ENCODE results near the gene GPR137B. TPM values are rescaled to one million over a fixed set of nuclear protein-coding genes. Genes with fewer than 3 reads are reported as not detected.
A peak's percentile ranks its signal among the peaks of the same experiment; 100 is the strongest.
"Not testable (repeated sequence)": the region's sequence is repeated elsewhere in the genome, so short reads cannot be mapped to it uniquely, and the experiment has no call there.

GPR137B gene
- total RNA-seq = 4.5 TPM

- DNase-seq (ENCODE audit: low spot score) (peak; percentile 57), ATAC-seq (peak; percentile 73)
Observed at GRCh38 chr1:236142253-236143103, at the start of gene GPR137B. Gene GPR137B, plus strand, starts transcription at chr1:236142539. Its CDS starts 84 bp downstream, at chr1:236142623.

GRCh38 chr1:236092899-236093298 lies 49.4 kb upstream of the GPR137B start:
- DNase-seq (ENCODE audit: low spot score) = no peak
- ATAC-seq = no peak

DNA sequence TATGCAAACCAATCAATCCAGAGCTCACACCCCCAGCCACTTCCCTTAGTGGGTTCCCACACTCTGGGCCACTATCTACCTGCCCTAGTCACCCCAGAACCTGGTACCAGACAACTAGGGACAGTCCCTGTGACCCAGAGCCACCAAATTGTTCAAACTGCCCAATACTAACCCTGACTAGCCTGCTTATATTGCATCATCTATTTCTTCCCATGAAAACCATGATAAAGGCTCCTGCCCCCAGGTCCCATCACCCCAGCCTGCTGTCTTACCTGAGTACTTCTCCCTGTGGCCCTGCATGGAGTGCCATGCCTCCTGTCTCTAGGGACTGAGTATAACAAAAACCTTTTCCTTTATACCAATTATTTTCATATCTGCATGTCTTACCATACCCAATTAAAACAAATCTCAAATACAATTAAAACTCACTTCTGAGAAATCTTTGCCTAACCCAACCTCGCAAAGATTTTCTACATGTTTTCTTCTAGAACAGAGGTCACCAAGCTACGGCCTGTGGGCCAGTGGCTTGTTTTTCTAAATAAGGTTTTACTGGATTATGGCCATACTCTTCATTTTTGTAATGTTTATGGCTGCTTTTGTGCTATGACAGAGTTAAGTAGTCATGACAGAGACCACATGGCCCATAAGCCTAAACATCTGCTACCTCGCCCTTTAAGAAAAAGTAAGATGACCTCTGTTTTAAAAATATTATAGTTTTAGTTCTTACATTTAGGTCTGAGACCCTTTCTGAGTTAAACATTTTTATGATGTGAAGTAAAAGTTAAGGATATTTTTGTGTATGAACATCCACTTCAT lies 46.4 kb upstream of the GPR137B start:
- no peak for DNase-seq (ENCODE audit: low spot score)
- ATAC-seq = no peak

GRCh38 chr1:236096660-236097482 lies 45.5 kb upstream of the GPR137B start:
- peak; percentile 87 for DNase-seq (ENCODE audit: low spot score)
- not testable (repeated sequence) for ATAC-seq

DNA sequence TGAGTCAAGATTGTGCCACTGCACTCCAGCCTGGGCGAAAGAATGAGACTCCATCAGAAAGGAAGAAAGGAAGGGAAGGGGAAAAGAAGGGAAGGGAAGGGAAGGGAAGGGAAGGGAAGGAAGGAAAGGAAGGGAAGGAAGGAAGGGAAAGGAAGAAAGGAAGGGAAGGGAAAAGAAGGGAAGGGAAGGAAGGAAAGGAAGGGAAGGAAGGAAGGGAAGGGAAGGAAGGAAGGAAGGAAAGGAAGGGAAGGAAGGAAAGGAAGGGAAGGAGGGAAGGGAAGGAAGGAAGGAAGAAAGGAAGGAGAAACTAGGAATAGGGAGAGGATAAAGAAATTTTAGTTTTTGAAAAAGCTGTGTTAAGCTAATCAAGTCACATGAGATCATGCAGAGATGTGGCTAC lies 44.1 kb upstream of the GPR137B start:
- no peak for DNase-seq (ENCODE audit: low spot score)
- no peak for ATAC-seq

GRCh38 chr1:236099355-236099974 lies 42.9 kb upstream of the GPR137B start:
- no peak for ATAC-seq
- DNase-seq (ENCODE audit: low spot score) = no peak

DNA sequence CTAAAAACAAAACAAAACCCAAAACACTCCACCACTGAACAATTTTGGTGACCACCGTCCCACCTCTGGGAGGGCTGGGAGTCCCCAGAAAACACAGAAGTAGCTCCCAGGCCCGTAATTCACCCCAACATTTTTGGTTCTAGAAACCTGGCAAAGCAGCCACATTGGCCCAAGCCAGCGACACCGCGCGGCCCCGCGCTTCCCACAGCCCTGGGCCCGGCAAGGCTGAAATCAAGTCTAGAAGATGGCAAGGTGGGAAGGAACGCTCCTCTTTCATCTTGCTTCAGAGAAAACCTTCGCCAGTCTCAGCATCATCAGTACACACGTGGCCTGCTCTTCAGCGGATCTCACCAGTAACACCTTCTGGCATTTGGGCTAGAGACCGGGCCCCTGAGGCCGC lies 41.5 kb upstream of the GPR137B start:
- ATAC-seq = no peak
- no peak for DNase-seq (ENCODE audit: low spot score)

- ATAC-seq = no peak
- DNase-seq (ENCODE audit: low spot score) = no peak
Observed at GRCh38 chr1:236101233-236102200, 40.8 kb upstream of the GPR137B start.

- DNase-seq (ENCODE audit: low spot score) = no peak
Observed at GRCh38 chr1:236102611-236103010, 39.7 kb upstream of the GPR137B start.

GRCh38 chr1:236103059-236103458 lies 39.3 kb upstream of the GPR137B start:
- DNase-seq (ENCODE audit: low spot score) (no peak), ATAC-seq (no peak)

More at GRCh38 chr1:236102611-236103010, 39.7 kb upstream of the GPR137B start:
- ATAC-seq = no peak

DNA sequence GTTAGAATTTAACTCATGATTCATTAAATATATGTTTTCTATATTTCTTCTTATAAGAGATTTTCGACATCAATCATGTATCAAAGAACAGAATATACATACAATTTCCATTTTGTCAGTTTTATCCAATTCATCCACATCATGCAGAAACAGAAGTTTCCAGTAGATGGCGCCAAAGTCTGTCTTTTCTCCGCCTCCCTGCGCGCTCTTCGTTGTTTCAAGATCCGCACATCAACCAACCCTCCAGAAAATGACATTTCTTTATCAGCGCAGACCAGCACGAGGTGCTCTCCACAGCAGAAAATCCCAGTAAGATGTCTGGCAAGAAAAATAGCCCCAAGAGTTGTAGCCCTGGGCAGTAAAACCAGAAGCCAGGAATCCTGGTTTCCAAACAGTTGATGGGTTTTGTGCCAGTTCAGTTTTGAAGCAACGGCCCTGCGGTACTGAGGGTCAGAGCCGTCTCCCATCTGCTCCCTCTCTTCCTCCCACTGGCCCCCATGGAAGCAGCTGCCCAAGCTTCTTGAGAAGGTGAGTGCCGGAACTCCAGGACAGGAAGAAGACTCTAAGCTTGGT lies 38.6 kb upstream of the GPR137B start:
- ATAC-seq = peak; percentile 94
- peak; percentile 54 for DNase-seq (ENCODE audit: low spot score)

GRCh38 chr1:236107121-236107907 lies 35.0 kb upstream of the GPR137B start:
- ATAC-seq = no peak
- DNase-seq (ENCODE audit: low spot score) = no peak

DNA sequence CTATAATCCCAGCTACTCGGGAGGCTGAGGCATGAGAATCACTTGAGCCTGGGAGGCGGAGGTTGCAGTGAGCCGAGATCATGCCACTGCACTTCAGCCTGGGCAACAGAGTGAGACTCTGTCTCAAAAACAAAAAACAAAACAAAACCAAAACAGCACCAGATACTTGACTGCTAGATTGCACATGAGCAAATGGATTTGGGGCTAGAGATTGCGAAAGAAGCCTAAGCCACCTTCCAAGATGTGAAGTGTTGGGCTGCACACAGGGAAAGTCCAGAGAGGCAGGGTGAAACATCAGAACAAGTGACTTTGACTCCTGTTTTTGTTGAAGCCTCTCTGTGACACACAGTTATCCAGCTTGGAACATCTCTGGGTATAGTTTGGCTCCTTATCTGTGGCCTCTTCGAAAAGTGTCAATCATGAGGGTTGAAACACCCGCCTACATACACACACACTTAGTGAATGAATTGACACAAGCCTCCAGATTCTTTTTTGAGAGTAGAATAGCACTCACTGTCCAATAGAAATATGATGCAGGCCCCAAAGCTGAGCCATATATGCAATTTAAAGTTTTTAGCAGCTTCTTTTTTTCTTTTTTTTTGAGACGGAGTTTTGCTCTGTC lies 34.2 kb upstream of the GPR137B start:
- ATAC-seq (no peak), DNase-seq (ENCODE audit: low spot score) (no peak)

GRCh38 chr1:236110137-236110536 lies 32.2 kb upstream of the GPR137B start:
- ATAC-seq (no peak), DNase-seq (ENCODE audit: low spot score) (no peak)

DNA sequence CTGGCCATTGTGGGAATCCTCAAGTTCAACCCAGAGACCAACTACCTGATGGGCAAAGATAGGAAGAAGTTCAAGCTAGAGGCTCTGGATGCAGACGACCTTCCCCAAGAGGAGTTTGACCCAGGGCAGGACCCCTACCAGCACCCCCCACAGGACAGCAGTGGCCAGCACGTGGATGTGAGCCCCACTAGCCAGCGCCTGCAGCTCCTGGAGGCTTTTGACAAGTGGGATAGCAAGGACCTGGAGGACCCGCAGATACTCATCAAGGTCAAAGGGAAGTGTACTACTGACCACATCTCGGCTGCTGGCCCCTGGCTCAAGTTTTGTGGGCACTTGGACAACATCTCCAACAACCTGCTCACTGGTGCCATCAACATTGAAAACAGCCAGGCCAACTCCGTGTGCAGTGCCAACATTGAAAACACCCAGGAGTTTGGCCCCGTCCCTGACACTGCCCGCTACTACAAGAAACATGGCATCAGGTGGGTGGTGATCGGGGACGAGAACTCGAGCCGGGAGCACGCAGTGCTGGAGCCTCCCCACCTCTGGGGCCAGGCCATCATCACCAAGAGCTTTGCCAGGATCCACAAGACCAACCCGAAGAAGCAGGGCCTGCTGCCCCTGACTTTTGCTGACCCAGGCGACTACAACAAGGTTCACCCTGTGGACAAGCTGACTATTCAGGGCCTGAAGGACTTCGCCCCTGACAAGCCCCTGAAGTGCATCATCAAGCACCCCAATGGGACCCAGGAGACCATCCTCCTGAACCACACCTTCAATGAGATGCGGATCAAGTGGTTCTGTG lies 30.6 kb upstream of the GPR137B start:
- DNase-seq (ENCODE audit: low spot score) (no peak), ATAC-seq (no peak)

DNA sequence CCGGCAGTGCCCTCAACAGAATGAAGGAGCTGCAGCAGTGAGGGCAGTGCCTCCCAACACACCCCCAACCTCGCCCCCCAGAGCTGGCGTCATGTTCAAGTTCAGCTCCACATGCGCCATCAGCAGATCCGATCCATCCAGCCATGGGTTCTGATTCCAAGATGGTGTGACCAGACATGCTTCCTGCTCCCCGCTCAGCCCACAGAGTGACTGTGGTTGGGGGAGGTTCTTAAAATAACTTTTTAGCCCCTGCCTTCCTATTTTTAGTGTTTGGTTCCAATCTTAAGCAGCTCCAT lies 30.1 kb upstream of the GPR137B start:
- no peak for DNase-seq (ENCODE audit: low spot score)
- no peak for ATAC-seq

Measured in left lobe of liver (tissue), 2 donors.